H4 (cell line): ENCODE data around the gene KCNQ4. TPM values are rescaled to one million over a fixed set of nuclear protein-coding genes. Genes with fewer than 3 reads are reported as not detected.

Experiments used
- DNase-seq: peaks from one replicate; pipeline ENCODE4 v3.0.0-alpha.2; 2015; ENCODE audit warnings: low spot score
- total RNA-seq: library from RNA; depleted of rRNA; stranded (reverse); fragments of >200 nt; shearing (Covaris generic); gene quantifications from 2 replicates; pipeline ENCODE4 v1.2.3, GENCODE V29; 2014

Gene KCNQ4
- total RNA-seq, 1 experiment from 2014 or later, result not detected

DNA sequence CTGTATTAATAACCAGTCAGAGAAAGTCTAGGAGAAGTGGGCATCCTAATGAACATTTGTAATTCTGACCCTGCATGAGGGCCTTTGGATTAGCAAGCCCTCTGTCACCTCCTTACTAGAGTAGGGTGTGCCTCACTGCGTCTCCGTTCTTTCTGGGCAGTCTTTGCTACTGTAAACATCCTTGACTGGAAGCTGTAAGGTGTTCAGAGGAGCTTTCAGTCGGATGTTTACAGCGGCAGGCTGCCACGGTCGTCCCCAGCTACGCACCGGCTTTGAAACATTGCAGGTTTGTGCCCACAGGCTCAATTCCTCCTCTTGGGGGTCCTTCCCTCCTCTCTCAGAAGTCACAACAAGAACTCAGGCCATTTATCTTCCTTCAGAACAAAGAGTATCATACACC, 29.4 kb upstream of the KCNQ4 start:
- DNase-seq, result no peak

DNA sequence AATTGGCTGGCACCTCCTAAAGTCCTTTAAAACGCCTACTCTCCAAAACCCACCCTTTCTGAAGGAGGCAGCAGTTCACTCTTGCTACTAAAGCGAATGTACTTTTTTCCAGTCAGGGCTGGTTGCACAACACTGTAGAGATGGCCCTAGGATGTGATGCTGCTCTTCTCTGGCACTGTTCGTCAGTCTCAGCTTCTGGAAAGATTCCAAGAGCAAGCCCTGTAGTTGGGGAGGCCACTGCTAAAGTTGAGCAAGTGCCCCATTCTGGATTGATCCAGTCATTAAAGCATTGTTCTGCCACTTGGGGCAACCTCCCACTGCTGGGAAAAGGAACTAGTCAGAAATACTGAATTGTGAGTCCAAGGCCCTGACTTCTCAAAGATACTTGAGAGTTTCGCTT, 28.5 kb upstream of the KCNQ4 start:
- no peak for DNase-seq

DNA sequence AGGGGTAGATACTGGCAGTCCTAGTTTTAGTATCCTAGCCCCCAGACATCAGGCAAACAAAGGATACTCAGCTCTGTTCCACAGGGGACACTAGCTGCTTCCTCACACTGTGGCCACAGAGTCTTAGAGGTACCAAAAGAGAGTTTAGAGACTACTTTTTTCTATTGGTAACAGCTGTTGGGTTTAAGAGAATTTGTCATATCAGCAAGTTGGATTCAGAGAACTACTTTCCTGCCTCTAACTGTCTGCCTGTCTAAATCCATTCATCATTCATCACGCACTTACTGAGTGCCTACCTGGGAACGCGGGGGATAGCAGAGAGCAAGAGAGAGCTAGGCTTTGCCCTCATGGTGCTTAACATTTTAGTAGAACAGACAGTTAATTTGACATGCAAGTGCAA, 27.1 kb upstream of the KCNQ4 start:
- DNase-seq, result no peak

DNA sequence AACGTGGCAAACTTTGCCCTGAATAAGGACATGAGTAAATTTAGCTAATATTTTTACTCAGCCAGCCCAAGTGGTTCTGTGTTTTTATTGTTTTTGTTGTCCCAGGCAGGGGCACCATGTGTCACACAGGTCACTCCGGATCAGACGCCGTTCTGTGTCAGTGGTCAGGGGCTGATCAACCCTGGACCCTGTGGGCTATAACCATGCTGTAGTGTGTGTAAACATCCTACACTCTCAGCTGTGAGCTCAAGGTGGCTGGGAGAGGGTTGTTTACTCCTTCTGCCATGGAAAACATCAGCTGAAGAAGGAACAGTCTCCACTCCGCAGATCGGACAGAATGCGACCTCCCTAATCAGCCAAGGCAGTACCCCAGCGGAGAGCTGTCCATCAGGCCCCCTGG, 26.5 kb upstream of the KCNQ4 start:
- DNase-seq, result no peak

DNA sequence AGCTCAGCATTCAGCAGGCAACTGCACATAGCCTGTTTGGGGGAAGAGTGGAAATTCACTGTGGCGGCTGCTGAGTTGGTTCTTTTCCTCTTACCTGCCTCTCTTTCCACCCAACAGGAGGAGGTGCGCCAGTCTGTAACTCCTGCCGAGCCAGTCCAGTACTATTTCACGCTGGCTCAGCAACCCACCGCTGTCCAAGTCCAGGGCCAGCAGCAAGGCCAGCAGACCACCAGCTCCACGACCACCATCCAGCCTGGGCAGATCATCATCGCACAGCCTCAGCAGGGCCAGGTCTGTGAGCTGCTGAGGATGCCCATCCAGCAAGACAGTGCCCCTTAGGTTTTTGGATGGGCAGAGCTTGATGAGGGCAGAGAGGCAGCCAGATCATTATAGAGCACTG, 25.6 kb upstream of the KCNQ4 start:
- no peak for DNase-seq

DNA sequence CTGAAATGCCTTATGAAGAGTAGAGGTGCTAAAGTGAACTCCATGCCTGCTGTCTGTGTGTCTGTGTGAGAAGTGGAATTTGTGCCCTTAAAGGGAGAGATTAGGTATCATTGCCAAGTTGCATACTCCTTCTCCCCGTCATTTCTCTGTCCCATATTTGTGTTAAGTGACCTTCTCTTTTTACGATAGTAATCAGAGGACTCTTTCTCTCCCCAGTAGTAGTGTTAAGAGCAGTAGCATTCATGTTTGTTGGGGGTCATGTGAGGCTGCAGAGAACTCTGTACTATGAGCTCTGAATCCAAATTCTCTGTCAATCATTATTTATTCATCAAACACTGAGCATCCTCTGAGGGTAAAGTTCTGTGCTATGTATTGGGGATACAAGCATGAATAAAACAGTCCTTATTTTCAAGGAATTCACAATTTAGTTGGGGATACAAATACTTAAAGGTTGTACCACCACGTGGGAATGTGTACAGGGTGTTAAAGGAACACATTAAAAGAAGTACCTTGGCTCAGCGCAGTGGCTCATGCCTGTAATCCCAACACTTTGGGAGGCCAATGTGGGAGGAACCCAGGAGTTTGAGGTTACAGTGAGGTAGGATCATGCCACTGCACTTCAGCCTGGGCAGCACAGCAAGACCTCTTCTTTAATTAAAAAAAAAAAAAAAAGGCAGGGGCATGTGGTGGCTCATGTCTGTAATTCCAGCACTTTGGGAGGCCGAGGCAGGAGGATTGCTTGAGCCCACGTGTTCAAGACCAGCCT, 24.8 kb upstream of the KCNQ4 start:
- DNase-seq, result no peak

DNA sequence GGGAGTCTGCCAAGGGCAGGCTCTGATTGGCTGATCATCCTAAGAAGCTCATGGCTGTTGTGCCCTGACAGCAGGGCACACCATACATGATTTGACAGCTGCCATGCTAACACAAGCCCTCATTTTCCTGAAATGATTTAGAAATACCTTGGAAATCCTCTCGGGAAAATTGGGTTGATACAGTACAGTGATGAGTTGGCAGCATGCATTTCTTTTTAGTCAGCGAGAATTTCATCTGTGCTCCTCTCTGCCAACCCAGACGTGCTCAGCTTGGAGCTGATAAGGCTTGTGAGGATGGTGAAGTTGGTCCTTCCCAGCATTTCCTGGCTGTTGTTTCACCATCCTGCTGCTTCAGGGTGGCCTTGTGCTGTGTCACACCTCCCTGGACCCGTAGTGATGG, 22.6 kb upstream of the KCNQ4 start:
- DNase-seq, result no peak

DNA sequence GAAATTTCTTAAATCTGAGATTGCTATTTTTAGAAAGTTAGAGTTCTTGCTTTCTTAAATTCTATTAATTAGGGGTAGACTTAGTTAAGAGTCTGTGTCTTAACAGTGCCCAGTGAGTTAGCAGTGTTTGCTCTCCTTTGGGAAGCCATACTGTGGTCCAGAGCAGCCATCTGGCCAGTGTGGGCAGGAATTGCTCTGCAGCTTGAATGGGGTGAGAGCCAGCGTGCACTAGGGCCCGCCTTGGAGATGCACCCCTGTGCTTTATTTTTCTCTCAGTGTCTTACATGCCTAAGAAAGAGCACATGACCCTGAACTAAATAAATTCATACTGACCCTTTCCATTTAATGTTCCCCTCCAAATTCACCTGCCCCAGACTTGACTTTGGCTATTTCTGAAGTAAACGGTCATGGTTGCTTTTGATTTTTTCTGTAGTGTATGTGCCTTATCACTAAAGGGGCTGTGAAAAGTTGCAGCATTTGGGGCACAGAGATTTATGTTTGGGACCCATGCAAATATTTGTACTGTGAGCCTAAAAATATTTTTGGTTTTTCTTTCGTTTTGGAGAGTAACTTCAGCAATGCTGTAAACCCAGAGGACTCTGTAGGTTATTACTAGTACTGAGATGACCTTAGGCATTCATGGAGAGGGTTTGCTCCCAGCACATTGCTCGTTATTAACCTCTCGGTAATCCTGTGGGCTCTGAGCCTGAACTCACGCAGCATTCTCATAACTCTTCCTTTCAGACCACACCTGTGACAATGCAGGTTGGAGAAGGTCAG, 21.3 kb upstream of the KCNQ4 start:
- DNase-seq, result no peak

DNA sequence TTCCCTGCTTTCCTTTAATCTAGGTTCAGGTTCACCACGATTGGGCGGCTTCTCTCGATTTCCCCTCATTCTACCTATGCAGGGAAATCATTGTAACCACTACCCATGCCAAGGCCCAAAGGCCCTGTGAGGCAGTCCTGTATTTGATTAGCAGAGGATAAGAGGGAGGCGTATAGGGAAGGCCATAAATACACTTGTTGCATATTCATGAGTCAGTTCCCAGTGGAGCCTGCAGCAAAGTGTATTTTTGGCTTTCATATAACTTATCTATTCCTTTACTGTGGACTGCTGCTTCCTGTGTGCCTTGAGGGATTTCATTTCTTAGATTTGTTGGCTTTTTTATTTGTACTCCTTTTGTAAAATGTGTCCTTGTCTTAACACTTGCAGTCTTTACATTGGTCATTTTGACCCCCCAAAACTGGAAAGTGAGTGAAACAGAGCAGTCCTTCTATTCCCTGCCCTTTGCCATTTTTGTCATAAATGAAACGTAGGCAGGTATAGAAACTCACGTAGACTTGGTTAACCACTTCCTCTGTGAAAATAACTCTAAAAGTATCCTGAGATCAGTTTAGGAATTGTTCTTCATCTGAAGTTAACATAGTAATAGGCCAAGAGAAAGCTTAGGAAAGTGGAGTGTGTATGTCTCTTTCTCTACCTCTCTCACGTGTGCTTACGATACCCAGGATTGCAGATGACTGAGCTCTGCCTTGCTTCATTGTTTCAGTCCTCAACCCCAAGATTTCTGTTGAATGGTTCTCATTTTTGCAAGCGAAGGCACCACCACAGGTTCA, 19.6 kb upstream of the KCNQ4 start:
- no peak for DNase-seq

DNA sequence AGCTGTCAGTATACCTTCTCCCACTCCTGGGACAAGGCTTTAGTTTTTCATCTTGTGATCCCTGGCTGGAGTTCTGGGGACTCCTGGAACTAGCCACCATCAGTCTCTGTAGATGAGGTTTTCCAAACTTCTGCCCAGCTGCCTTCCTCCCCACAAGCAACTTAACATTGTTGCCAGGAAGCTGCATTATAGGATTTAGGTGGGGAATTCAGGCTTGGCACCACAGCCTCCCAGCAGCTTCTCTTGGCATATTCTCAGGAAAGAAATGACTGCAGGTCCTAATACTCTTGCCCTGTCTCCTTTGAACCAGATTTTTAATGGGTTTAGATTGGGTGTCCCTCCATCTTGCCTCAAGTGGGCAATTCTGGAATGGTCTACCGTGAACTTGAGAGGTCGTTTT, 18.6 kb upstream of the KCNQ4 start:
- DNase-seq, result no peak

DNA sequence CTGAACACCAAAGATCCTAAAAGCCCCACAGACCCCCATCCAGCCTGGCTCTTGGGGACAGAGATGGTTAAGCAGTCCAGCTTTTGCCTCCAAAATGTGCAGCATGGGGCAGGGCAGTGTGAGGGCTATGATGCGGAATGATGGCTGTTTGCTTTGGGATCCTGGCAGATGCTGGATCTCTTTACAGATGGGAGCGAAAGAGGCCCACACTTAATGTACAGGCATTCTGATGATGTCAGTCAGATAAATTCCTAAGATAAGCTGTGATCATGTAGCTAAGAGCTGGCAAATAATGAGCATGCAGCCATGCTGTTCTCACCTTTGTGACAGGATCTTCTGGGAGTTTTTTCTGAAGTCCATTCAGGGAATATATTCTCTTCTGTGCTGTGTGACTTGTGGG, 17.6 kb upstream of the KCNQ4 start:
- DNase-seq, result no peak

DNA sequence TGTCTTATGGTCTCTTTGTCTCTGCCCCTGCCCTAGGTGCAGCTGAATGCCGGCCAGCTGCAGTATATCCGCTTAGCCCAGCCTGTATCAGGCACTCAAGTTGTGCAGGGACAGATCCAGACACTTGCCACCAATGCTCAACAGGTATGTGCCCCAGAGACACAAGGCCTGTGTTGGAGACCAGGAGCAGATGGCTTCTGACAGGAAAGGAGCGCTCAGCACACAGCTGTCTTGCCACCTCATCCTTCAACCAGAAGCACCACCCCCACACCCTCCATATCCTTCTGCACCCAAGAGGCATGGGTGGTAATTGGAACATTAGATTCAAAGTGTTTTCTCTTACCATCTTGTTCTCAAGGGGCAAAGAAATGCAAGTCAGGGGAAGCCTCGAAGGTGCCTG, 17.0 kb upstream of the KCNQ4 start:
- no peak for DNase-seq

DNA sequence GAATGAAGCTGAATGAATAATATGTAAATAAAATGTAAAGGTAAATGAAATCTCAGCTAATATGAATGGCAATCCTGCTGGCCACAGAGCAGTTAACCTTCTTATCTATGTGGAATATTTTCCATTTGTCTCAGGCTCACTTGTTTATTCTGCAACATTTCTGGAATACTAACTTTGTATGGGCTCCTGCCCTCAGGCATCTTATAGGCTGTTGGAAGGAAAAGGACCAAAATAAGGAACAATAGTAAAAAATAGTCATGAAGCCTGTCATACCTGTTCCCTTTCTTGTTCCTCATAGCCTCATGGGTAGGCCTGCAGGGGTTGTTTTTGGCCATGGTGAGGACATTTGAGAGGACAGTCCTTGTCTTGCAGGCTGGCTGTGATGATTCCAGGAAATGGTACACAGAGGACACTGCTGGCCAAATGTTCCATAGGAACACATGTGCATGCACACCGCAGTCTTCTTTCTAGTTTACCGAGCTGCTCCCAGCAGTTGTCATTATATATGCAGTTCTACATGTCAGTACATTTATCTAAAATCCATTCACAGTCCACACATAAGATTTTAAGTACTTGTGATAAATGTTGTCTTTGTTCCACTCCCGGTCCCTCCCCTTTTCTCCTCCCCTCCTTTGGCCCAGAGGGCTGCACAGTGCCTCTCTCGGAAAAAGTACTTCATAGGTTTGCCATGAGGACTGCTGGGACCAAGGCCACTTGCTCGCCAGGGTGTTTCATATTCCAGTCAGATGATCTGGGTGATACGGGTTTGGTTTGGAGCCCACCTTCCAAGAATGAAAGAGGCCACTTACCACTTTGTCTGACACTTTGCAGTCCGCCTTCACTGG, 15.2 kb upstream of the KCNQ4 start:
- no peak for DNase-seq

DNA sequence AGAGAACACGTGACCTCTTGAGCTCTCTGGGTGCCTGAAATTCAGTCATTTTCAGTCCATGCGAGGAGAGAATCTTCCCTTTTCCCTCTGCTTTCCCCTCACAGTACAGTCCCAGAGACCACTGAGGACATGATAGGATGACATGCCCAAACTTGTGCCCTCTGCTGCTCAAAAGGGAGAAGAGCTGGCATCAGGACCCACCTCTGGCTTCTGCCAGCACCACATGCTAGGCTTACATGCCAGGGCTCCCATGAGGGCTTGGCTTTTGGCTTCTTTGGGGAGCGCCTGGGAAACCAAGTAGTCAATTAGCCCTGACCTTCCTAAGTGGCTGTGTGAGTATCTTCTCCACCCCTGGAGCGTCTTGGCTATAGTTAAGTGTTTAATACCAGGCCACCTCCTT, 13.8 kb upstream of the KCNQ4 start:
- no peak for DNase-seq

DNA sequence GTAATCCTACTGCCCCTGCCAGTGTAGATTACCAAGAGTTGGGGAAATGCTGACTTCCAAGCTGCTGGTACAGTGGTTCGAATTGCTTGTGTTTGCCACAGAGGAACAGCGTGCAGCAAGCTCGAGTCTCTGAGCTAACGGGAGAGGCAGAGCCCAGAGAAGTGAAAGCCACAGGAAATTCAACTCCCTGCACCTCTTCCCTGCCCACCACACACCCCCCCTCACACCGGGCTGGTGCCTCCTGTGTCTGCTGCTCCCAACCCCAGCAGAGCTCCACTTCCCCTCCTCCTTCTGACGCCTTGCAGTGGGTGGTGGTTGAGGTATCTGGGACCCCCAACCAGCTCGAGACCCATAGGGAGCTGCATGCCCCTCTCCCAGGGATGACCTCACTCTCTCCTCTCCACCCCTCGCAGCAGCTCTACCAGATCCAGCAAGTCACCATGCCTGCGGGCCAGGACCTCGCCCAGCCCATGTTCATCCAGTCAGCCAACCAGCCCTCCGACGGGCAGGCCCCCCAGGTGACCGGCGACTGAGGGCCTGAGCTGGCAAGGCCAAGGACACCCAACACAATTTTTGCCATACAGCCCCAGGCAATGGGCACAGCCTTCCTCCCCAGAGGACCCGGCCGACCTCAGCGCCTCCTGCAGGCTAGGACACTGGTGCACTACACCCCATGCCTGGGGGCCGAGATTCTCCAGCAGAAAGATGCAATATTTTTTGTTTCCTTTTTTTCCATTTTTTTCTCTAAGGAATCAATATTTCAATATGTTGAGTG, 13.1 kb upstream of the KCNQ4 start:
- DNase-seq, result no peak

DNA sequence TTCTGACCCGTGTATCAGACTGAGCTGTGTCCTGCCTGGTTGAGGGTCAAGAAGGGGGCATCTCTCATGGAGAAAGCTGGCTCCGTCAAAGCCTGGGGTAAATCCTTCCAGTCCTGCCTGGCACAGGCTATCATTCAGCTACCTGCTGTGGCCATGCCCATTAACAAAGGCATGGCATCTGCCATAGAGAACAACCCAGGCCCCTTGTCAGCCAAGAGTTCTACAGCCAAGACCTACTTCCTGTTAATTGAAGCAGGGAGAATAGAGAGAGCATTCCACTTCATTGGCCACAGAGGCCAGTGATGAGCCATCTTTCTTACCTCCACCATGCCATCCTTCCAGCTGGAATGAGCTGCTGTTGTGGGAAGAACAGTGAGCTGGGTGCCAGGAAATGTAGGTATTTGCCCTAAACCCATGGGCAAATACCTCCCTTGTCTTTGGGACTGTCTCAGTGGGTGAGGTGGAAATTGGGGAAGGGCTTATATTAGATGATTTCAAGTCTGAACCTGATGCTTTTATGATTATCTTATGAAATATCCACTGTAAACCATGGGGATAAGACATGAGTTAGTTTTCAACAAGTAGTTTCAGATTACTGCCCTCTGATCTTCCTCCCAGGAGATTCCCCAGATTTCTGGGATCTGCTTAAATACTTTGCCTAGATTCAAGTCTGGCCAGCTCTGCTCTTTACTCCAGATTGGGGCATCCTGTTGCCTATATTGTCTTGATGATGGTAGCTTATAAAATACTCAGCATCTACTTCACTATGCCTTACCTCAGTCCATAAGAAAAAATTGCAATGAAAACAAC, 11.2 kb upstream of the KCNQ4 start:
- no peak for DNase-seq

DNA sequence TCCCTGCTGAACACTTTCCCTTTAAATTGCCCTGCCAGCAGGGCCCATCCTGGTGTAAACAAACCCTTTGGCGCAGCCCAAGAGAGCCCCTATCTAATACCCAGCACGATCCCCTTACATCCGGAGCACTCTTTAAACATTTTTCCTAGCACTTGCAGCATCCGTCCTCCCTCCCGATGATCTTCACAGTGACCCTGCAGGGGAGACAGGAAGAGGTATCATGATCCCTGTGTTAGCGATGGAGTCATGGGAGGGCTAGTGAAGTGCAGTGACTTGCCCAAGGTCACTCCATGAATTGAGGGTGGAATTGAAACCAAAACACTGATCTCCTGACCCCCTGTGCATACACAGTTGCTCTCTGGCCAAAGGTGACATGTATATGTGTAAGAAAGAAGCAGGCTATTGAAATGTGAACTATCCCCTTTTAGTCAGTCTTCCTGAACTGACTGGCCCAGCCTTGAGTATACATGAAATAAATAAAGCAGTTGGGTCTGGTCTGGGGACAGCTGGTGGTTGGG, 9.8 kb upstream of the KCNQ4 start:
- DNase-seq, result no peak

DNA sequence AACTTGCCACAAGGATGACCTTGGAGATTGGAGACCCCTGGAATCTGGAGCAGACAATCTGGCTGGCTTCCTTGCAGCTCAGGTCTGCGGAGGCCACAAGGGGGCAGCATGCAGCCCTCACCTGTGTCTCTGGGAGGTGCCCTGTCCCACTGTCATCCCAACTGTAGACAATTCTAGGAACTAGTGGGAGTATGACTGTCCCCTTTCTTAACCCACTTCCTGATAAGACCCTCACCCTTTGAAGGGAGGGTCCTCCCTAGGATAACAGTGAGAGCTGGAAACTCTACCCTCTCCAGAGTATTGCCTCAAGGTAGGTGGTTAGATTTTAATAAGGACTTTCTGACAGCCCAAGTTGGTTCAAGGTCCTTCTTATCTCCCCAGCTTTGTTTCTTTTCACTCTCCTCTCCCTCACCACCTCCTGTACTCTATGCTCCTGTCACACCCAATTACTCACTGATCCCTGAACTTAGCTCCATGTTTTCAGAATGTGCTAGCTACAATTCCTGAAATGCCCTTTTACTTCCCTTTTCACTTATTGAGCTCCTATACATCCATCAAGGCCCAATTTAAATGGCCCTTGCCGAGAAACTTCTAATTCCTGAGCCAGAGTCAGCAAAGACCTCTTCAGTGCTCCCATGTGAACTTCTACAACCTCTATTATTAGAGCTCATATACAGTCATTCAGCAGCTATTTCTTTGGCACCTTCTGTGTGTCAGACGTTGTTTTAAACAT, 9.2 kb upstream of the KCNQ4 start:
- peak; percentile 35 for DNase-seq
